Activated gamma-delta T cell treated with anti-CD3 and anti-CD28 coated beads, Interleukin-2, amount 50 U/mL, for 16 hours (primary cell): ENCODE results near the gene MYO1E.
"Not testable (repeated sequence)": the region's sequence is repeated elsewhere in the genome, so short reads cannot be mapped to it uniquely, and the experiment has no call there.

Source experiments
- DNase-seq: peaks from one replicate; pipeline ENCODE4 v3.0.0-alpha.2; 2020; ENCODE audit warnings: low read depth

The MYO1E gene

GRCh38 chr15:59387196-59387878, 14.7 kb upstream of the MYO1E start:
- not testable (repeated sequence) for DNase-seq

GRCh38 chr15:59385171-59385570, 12.5 kb upstream of the MYO1E start:
- DNase-seq = no peak

GRCh38 chr15:59384507-59384906, 11.8 kb upstream of the MYO1E start:
- no peak for DNase-seq

GRCh38 chr15:59380902-59381610, 8.4 kb upstream of the MYO1E start:
- no peak for DNase-seq

- DNase-seq = no peak
These were observed 6.9 kb upstream of the MYO1E start for GRCh38 chr15:59379531-59379930.

GRCh38 chr15:59378855-59379254, 6.2 kb upstream of the MYO1E start:
- DNase-seq = no peak

GRCh38 chr15:59377924-59378323, 5.3 kb upstream of the MYO1E start:
- DNase-seq = no peak

- no peak for DNase-seq
These were observed 4.1 kb upstream of the MYO1E start for GRCh38 chr15:59376733-59377132.

GRCh38 chr15:59373215-59373614, 544 bp upstream of the MYO1E start:
- DNase-seq = no peak

- peak; percentile 4 for DNase-seq
These were observed 966 bp downstream of the MYO1E start for GRCh38 chr15:59371458-59372351.

GRCh38 chr15:59369597-59369996, 3.1 kb downstream of the MYO1E start:
- no peak for DNase-seq

GRCh38 chr15:59367022-59367451, 5.6 kb downstream of the MYO1E start:
- DNase-seq = no peak

- no peak for DNase-seq
These were observed 6.2 kb downstream of the MYO1E start for GRCh38 chr15:59366333-59367021.

GRCh38 chr15:59364248-59364647, 8.4 kb downstream of the MYO1E start:
- DNase-seq = no peak

GRCh38 chr15:59362331-59362730, 10.3 kb downstream of the MYO1E start:
- DNase-seq = no peak

GRCh38 chr15:59360896-59361295, 11.8 kb downstream of the MYO1E start:
- DNase-seq = no peak

- no peak for DNase-seq
These were observed 12.4 kb downstream of the MYO1E start for GRCh38 chr15:59360305-59360704.

- no peak for DNase-seq
These were observed 16.9 kb downstream of the MYO1E start for GRCh38 chr15:59355730-59356129.

- DNase-seq = no peak
These were observed 18.1 kb downstream of the MYO1E start for GRCh38 chr15:59354417-59355031.

GRCh38 chr15:59353994-59354416, 18.7 kb downstream of the MYO1E start:
- DNase-seq = no peak

- no peak for DNase-seq
These were observed 20.0 kb downstream of the MYO1E start for GRCh38 chr15:59352683-59353082.

GRCh38 chr15:59352189-59352588, 20.5 kb downstream of the MYO1E start:
- no peak for DNase-seq
